ENCODE results near the gene ZNF318. TPM values are rescaled to one million over a fixed set of nuclear protein-coding genes. Genes with fewer than 3 reads are reported as not detected.

The ZNF318 gene
- total RNA-seq, 1 donor from 2014 or later: 17.6 TPM

DNA sequence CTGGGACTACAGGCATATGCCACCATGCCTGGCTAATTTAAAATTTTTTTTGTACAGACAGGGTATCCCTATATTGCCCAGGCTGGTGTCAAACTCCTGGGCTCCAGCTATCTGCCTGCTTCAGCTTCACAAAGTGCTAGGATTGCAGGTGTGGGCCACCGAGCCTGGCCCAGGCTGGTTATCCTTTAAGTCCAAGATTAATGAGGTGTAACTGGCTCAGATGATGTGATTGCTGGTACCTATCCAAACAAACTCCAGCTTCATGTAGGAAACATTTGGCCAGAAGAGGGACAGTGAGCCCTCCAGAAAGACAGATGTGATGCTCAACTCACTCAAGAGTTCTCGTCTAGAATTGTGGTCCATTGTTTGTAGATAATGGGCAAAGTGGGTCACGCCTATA, 9.2 kb upstream of the ZNF318 start:
- peaks cover 10% of the 10 kb centered on the region for H3K27me3 ChIP-seq
- H3K9me3 Mint-ChIP-seq: no peaks in the 10 kb centered on the region
- H3K4me1 Mint-ChIP-seq: no peaks in the 10 kb centered on the region
- TF ChIP-seq, protein P1, sequence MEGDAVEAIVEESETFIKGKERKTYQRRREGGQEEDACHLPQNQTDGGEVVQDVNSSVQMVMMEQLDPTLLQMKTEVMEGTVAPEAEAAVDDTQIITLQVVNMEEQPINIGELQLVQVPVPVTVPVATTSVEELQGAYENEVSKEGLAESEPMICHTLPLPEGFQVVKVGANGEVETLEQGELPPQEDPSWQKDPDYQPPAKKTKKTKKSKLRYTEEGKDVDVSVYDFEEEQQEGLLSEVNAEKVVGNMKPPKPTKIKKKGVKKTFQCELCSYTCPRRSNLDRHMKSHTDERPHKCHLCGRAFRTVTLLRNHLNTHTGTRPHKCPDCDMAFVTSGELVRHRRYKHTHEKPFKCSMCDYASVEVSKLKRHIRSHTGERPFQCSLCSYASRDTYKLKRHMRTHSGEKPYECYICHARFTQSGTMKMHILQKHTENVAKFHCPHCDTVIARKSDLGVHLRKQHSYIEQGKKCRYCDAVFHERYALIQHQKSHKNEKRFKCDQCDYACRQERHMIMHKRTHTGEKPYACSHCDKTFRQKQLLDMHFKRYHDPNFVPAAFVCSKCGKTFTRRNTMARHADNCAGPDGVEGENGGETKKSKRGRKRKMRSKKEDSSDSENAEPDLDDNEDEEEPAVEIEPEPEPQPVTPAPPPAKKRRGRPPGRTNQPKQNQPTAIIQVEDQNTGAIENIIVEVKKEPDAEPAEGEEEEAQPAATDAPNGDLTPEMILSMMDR (IDR thresholded peaks at IDR 0.05): no peak
- no peak for TF ChIP-seq EZH2phosphoT487 (IDR thresholded peaks at IDR 0.05)
- no peak for TF ChIP-seq EZH2 (IDR thresholded peaks at IDR 0.05)
- no peak overlapping the region for H3K9ac ChIP-seq
- H3K27ac ChIP-seq: no peak overlapping the region
- H3K36me3 ChIP-seq: no peaks in the 10 kb centered on the region
- peaks cover 3% of the 10 kb centered on the region for H3K27me3 Mint-ChIP-seq (ENCODE audit: insufficient read depth, low read depth)
- H3K4me3 ChIP-seq: no peak overlapping the region
- no peak overlapping the region for H3K4me3 Mint-ChIP-seq
- H3K36me3 Mint-ChIP-seq: no peaks in the 10 kb centered on the region
- no peak overlapping the region for H3K4me2 ChIP-seq
- H4K20me1 ChIP-seq (ENCODE audit: low read depth): no peaks in the 10 kb centered on the region
- no peak overlapping the region for H2AFZ ChIP-seq (replicated peaks)
- no peaks in the 10 kb centered on the region for H3K4me1 ChIP-seq
- no peaks in the 10 kb centered on the region for H3K79me2 ChIP-seq (ENCODE audit: low read depth)
- H3K9me3 ChIP-seq (ENCODE audit: low read depth): no peaks in the 10 kb centered on the region
- H3K27ac Mint-ChIP-seq: no peak overlapping the region
- DNase-seq (ENCODE audit: low spot score): no peak
- H3F3A ChIP-seq (ENCODE audit: low read depth): no peaks in the 10 kb centered on the region

DNA sequence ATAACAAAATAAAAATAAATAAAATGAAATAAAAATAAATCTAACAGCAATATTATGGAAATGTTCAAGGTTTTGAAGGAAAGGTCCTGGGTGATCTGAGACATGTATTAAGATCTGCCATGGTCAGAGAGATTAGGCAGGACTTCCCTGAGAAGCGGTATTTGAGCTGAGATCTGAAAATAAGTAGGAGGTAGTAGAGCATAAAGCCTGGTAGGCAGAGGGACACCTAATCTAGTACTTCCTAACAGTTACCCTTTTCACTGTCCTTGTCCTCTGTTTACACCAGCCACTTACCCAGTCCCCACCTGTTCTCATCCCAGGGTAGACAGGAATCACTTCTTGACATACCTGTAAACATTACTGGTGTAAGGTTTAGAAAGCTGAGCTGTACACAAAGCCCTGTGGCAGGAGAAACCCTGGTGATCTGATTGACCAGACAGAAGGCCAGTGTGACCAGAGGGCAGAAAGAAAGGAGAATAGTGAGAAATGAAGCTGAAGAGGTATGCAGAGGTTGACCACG, 8.3 kb upstream of the ZNF318 start:
- H2AFZ ChIP-seq (replicated peaks): no peak overlapping the region
- no peaks in the 10 kb centered on the region for H3K36me3 ChIP-seq
- H3K9ac ChIP-seq: no peak overlapping the region
- H3F3A ChIP-seq (ENCODE audit: low read depth): no peaks in the 10 kb centered on the region
- H3K27me3 ChIP-seq: peaks cover 10% of the 10 kb centered on the region
- no peaks in the 10 kb centered on the region for H3K4me1 ChIP-seq
- Mint-ChIP-seq H3K27me3 (ENCODE audit: insufficient read depth, low read depth) (peaks cover 6% of the 10 kb centered on the region), H3K36me3 (no peaks in the 10 kb centered on the region), H3K4me3 (no peak overlapping the region), H3K9me3 (no peaks in the 10 kb centered on the region), H3K27ac (no peak overlapping the region), H3K4me1 (no peaks in the 10 kb centered on the region)
- H3K27ac ChIP-seq: no peak overlapping the region
- H3K9me3 ChIP-seq (ENCODE audit: low read depth): no peaks in the 10 kb centered on the region
- H3K4me2 ChIP-seq: no peak overlapping the region
- no peak for DNase-seq (ENCODE audit: low spot score)
- no peaks in the 10 kb centered on the region for H3K79me2 ChIP-seq (ENCODE audit: low read depth)
- H3K4me3 ChIP-seq: no peak overlapping the region
- TF ChIP-seq, protein P1 (IDR thresholded peaks at IDR 0.05): no peak
- TF ChIP-seq EZH2phosphoT487 (IDR thresholded peaks at IDR 0.05): no peak
- TF ChIP-seq EZH2 (IDR thresholded peaks at IDR 0.05): no peak
- H4K20me1 ChIP-seq (ENCODE audit: low read depth): no peaks in the 10 kb centered on the region

DNA sequence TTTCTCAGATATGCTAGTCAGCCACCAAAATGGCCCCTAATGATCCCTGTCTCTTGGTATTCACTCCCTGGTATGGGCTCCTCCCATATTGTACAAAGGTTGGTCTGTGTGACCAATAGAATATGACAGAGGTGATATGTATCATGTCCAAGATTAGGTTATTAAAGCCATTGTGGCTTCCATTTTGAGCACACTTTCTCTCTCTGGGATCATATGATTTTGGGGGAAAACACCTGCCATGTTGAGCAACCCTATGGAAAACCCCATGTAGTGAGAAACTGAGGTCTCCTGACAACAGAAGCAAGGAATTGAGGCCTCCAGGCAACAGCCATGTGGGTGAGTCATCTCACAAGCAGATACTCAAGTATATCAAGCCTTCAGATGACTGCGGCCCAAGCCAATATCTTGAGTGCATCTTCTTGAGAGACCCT, 7.1 kb upstream of the ZNF318 start:
- Histone ChIP-seq H3K27ac (no peak overlapping the region), H3K4me2 (no peak overlapping the region), H3K36me3 (no peaks in the 10 kb centered on the region), H3K4me1 (no peaks in the 10 kb centered on the region), H4K20me1 (ENCODE audit: low read depth) (no peaks in the 10 kb centered on the region), H3K9ac (no peak overlapping the region), H3K4me3 (no peak overlapping the region), H3K79me2 (ENCODE audit: low read depth) (no peaks in the 10 kb centered on the region), H3K27me3 (peaks cover 10% of the 10 kb centered on the region), H2AFZ (replicated peaks) (no peak overlapping the region), H3F3A (ENCODE audit: low read depth) (no peaks in the 10 kb centered on the region), H3K9me3 (ENCODE audit: low read depth) (no peaks in the 10 kb centered on the region)
- H3K27ac Mint-ChIP-seq: no peak overlapping the region
- H3K4me3 Mint-ChIP-seq: no peak overlapping the region
- H3K9me3 Mint-ChIP-seq: no peaks in the 10 kb centered on the region
- TF ChIP-seq, protein P1 (IDR thresholded peaks at IDR 0.05): no peak
- TF ChIP-seq EZH2 (IDR thresholded peaks at IDR 0.05) (no peak), EZH2phosphoT487 (IDR thresholded peaks at IDR 0.05) (no peak)
- no peaks in the 10 kb centered on the region for H3K36me3 Mint-ChIP-seq
- peaks cover 7% of the 10 kb centered on the region for H3K27me3 Mint-ChIP-seq (ENCODE audit: insufficient read depth, low read depth)
- DNase-seq (ENCODE audit: low spot score): no peak
- no peaks in the 10 kb centered on the region for H3K4me1 Mint-ChIP-seq

All from neural progenitor cell (in vitro differentiated cells).